DOHH2 (cell line): ENCODE data around the gene COL26A1.

Experiments
- H3F3A ChIP-seq: fragments of 200-600 bp; sonication (generic), shearing (Covaris generic); 2 replicates; pipeline ENCODE4 v1.6.0; 2016; ENCODE audit warnings: antibody characterized with exemption, mild to moderate bottlenecking; ENCODE audit not compliant: control insufficient read depth, insufficient read depth
- H3K27ac ChIP-seq: fragments of 200-600 bp; sonication (generic); 2 replicates; pipeline ENCODE4 v1.5.1; 2014; ENCODE audit warnings: low read depth, mild to moderate bottlenecking, low read length, moderate library complexity
- H3K27me3 ChIP-seq: fragments of 200-600 bp; sonication (generic); 2 replicates; pipeline ENCODE4 v1.6.1; 2014; ENCODE audit warnings: mild to moderate bottlenecking, low read length, mixed read lengths; ENCODE audit not compliant: control insufficient read depth
- H3K36me3 ChIP-seq: fragments of 200-600 bp; sonication (generic); 2 replicates; pipeline ENCODE4 v1.6.1; 2014; ENCODE audit warnings: mild to moderate bottlenecking, low read length, moderate library complexity, mixed read lengths; ENCODE audit not compliant: control insufficient read depth
- H3K4me1 ChIP-seq: fragments of 200-600 bp; sonication (generic); 2 replicates; pipeline ENCODE4 v1.6.1; 2014; ENCODE audit warnings: mild to moderate bottlenecking, low read length, mixed read lengths; ENCODE audit not compliant: control insufficient read depth
- H3K4me2 ChIP-seq: fragments of 200-600 bp; sonication (generic); 2 replicates; pipeline ENCODE4 v1.6.0; 2014; ENCODE audit warnings: mild to moderate bottlenecking, low read length, moderate library complexity
- H3K4me3 ChIP-seq: fragments of 200-600 bp; sonication (generic); 2 replicates; pipeline ENCODE4 v1.5.1; 2014; ENCODE audit warnings: mild to moderate bottlenecking, low read length, mixed read lengths
- H3K79me2 ChIP-seq: fragments of 200-600 bp; sonication (generic); 2 replicates; pipeline ENCODE4 v1.6.1; 2014; ENCODE audit warnings: mild to moderate bottlenecking, low read length, mixed read lengths; ENCODE audit not compliant: control insufficient read depth
- H3K9me2 ChIP-seq: fragments of 200-600 bp; sonication (generic); replicated peaks from 2 replicates; pipeline ENCODE4 v1.6.1; 2014; ENCODE audit warnings: mild to moderate bottlenecking, low read length, mixed read lengths; ENCODE audit not compliant: control insufficient read depth
- H3K9me3 ChIP-seq: fragments of 200-600 bp; sonication (generic); 2 replicates; pipeline ENCODE4 v1.6.1; 2014; ENCODE audit warnings: antibody characterized with exemption, low read length, mixed read lengths; ENCODE audit not compliant: control insufficient read depth, insufficient read depth
- H4K20me1 ChIP-seq: fragments of 200-600 bp; sonication (generic); 2 replicates; pipeline ENCODE4 v1.6.0; 2014; ENCODE audit warnings: low read depth, mild to moderate bottlenecking, antibody characterized with exemption, low read length, moderate library complexity; ENCODE audit not compliant: control insufficient read depth, insufficient read depth
- CTCF ChIP-seq: fragments of 200-600 bp; sonication (generic); IDR thresholded peaks from one replicate; pipeline ENCODE4 v1.5.1; 2014; ENCODE audit warnings: antibody characterized with exemption, mild to moderate bottlenecking, low read depth, low read length; ENCODE audit not compliant: poor library complexity, severe bottlenecking
- EZH2phosphoT487 ChIP-seq: fragments of 200-600 bp; sonication (generic); IDR thresholded peaks from 2 replicates; pipeline ENCODE4 v1.6.1; 2017; ENCODE audit warnings: borderline replicate concordance, mild to moderate bottlenecking, antibody characterized with exemption, low read length, moderate library complexity, mixed read lengths

COL26A1 gene

GRCh38 chr7:101555921-101556275, 193.2 kb downstream of the COL26A1 start:
- H3K27me3 ChIP-seq, result no peaks in the 10 kb centered on the region
- TF ChIP-seq CTCF (no peak), EZH2phosphoT487 (no peak)
- no peak overlapping the region for H3K4me2 ChIP-seq
- no peak overlapping the region for H3K27ac ChIP-seq
- H3F3A ChIP-seq, result no peaks in the 10 kb centered on the region
- H3K4me3 ChIP-seq, result no peak overlapping the region
- H3K9me3 ChIP-seq, result no peaks in the 10 kb centered on the region; the same call in 1 of the 2 replicates
- H3K9me2 ChIP-seq, result no peaks in the 10 kb centered on the region
- no peaks in the 10 kb centered on the region for H4K20me1 ChIP-seq
- no peaks in the 10 kb centered on the region for H3K36me3 ChIP-seq
- H3K79me2 ChIP-seq, result no peaks in the 10 kb centered on the region
- H3K4me1 ChIP-seq, result no peaks in the 10 kb centered on the region

GRCh38 chr7:101556453-101556968, 193.8 kb downstream of the COL26A1 start:
- H3K4me3 ChIP-seq, result no peak overlapping the region
- no peaks in the 10 kb centered on the region; the same call in 1 of the 2 replicates for H3K9me3 ChIP-seq
- H3K79me2 ChIP-seq, result no peaks in the 10 kb centered on the region
- H3K4me1 ChIP-seq, result no peaks in the 10 kb centered on the region
- H3K27me3 ChIP-seq, result no peaks in the 10 kb centered on the region
- no peak overlapping the region for H3K27ac ChIP-seq
- H3K36me3 ChIP-seq, result no peaks in the 10 kb centered on the region
- no peaks in the 10 kb centered on the region for H3K9me2 ChIP-seq
- H3K4me2 ChIP-seq, result no peak overlapping the region
- TF ChIP-seq CTCF (no peak), EZH2phosphoT487 (no peak)
- no peaks in the 10 kb centered on the region for H4K20me1 ChIP-seq
- no peaks in the 10 kb centered on the region for H3F3A ChIP-seq

- Histone ChIP-seq H3K36me3 (no peaks in the 10 kb centered on the region), H3K27me3 (no peaks in the 10 kb centered on the region)
Observed at GRCh38 chr7:101557421-101557820, 194.7 kb downstream of the COL26A1 start.

More at GRCh38 chr7:101557421-101557820, 194.7 kb downstream of the COL26A1 start:
- no peaks in the 10 kb centered on the region for H3K4me1 ChIP-seq
- no peaks in the 10 kb centered on the region for H3K79me2 ChIP-seq
- no peak overlapping the region for H3K4me2 ChIP-seq
- no peak for TF ChIP-seq CTCF
- no peak for TF ChIP-seq EZH2phosphoT487
- H3F3A ChIP-seq, result no peaks in the 10 kb centered on the region
- H3K9me3 ChIP-seq, result no peaks in the 10 kb centered on the region; the same call in 1 of the 2 replicates
- no peak overlapping the region for H3K4me3 ChIP-seq
- no peak overlapping the region for H3K27ac ChIP-seq
- H4K20me1 ChIP-seq, result no peaks in the 10 kb centered on the region
- no peaks in the 10 kb centered on the region for H3K9me2 ChIP-seq
